Muscle layer of duodenum (tissue), 2 donors: ENCODE results near the gene TMTC2.

ENCODE experiments used
- H3K27ac ChIP-seq: one replicate; pipeline ENCODE4 v1.7.0; 2013; ENCODE audit warnings: mild to moderate bottlenecking, low read length
- H3K27me3 ChIP-seq: one replicate; pipeline ENCODE4 v1.7.0; 2013; ENCODE audit warnings: low read depth, mild to moderate bottlenecking, control low read depth, low read length
- H3K36me3 ChIP-seq, 2 donors: one replicate each; pipeline ENCODE4 v1.7.0; 2013; ENCODE audit warnings: low read length in 2 of 2, control low read depth in 1 of 2, mild to moderate bottlenecking in 1 of 2; ENCODE audit not compliant: insufficient read depth in 2 of 2, control insufficient read depth in 1 of 2
- H3K4me1 ChIP-seq, 2 donors: one replicate each; pipeline ENCODE4 v1.7.0; 2013; ENCODE audit warnings: low read length in 2 of 2, mild to moderate bottlenecking in 2 of 2, control low read depth in 1 of 2, moderate library complexity in 1 of 2; ENCODE audit not compliant: insufficient read depth in 2 of 2, control insufficient read depth in 1 of 2
- H3K4me3 ChIP-seq, 2 donors: one replicate each; pipeline ENCODE4 v1.7.0; 2013; ENCODE audit warnings: low read length in 2 of 2, low read depth in 1 of 2, mild to moderate bottlenecking in 1 of 2
- H3K9me3 ChIP-seq, 2 donors: one replicate each; pipeline ENCODE4 v1.7.0; 2013; ENCODE audit warnings: low read length in 2 of 2, control low read depth in 1 of 2, mild to moderate bottlenecking in 1 of 2; ENCODE audit not compliant: control insufficient read depth in 1 of 2
- donor health status: healthy.

The TMTC2 gene

DNA sequence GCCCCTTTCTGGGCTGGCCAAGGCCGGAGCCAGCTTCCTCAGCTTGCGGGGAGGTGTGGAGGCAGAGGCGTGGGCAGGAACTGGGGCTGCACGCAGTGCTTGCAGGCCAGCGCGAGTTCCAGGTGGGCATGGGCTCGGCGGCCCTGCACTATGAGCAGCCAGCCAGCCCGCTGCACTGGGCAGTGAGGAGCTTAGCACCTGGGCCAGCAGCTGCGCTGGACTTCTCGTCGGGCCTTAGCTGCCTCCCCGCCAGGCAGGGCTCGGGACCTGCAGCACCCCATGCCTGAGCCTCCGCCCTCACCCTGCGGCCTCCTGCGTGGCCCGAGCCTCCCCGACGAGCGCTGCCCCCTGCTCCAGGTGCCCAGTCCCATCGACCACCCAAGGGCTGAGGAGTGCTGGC is 42.0 kb downstream of the TMTC2 start:
- Histone ChIP-seq H3K4me3 (no peak overlapping the region), H3K27me3 (no peaks in the 10 kb centered on the region), H3K9me3 (no peaks in the 10 kb centered on the region), H3K27ac (no peak overlapping the region), H3K36me3 (no peaks in the 10 kb centered on the region), H3K4me1 (no peaks in the 10 kb centered on the region)

DNA sequence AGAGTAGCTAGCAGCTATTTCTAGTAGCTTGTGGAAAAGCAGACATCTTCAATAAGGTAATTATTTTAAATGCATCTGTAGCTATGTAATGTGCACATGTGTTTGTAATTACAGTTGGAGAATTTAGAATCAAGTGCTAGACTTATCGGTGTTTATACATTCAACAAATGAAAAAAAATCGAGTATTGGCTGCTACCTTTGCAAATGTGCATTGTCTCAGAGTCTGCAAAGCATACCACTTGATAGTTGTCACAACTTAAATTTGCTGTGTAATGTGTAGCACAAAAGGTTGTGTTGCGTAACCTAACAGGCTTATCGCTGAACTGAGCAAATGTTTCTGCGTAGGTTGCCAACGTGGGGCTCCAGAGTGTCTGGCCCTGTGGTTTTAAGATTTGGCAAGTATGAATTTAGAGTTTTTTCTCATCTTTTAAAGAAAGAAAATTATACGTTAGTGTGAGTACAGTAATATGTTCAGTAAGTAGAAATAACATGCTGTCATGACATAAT is 44.3 kb downstream of the TMTC2 start:
- H3K27ac ChIP-seq: no peak overlapping the region

DNA sequence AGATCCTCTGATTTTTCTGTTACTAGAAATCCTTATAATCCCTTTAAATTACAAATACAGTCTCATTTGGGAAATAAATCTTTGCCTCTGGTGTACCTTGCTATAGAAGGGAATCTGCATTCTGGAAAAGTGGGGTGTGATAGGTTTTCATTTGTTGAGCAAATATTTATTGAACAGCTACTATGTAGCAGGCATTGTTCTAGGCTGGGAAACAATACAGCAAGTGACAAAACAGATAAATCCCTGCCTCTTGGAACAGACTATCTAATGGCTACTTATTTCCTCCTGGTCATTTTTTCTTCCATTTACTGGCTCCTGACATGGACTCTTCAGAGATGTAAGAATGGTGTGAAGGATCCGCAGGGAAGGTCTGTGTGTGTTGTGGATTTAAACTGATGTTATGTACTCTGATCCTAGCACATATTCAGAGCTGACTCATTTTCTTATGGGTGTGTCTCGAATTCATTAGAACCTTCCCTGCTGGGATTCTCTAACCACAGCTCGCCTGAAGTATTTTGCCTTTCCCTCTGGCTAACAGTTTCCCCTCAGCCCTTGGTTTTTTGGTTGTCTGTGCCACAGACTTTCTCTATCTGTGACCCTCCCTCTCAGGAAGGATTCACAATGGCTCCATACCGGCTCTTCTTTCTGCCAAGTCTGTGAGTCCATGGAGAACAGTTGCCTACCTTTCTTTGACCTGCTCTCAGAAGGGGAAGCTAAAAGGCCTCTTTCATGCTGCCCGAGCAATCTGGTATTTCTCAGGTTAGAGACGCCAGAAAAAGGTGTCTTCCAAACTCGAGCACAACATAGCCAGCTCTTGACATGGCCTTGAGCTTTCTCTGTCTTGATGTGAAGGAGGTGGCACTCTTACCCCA is 53.7 kb downstream of the TMTC2 start:
- no peaks in the 10 kb centered on the region for H3K27me3 ChIP-seq
- H3K27ac ChIP-seq: no peak overlapping the region
- no peaks in the 10 kb centered on the region for H3K9me3 ChIP-seq
- H3K4me1 ChIP-seq: peaks cover 0 to 14% of the 10 kb centered on the region in 2 donors
- no peak overlapping the region for H3K4me3 ChIP-seq
- no peaks in the 10 kb centered on the region for H3K36me3 ChIP-seq

More for the DNA sequence above, 44.3 kb downstream of the TMTC2 start:
- Histone ChIP-seq H3K36me3 (no peaks in the 10 kb centered on the region), H3K4me3 (no peak overlapping the region), H3K9me3 (no peaks in the 10 kb centered on the region), H3K4me1 (no peaks in the 10 kb centered on the region), H3K27me3 (no peaks in the 10 kb centered on the region)

DNA sequence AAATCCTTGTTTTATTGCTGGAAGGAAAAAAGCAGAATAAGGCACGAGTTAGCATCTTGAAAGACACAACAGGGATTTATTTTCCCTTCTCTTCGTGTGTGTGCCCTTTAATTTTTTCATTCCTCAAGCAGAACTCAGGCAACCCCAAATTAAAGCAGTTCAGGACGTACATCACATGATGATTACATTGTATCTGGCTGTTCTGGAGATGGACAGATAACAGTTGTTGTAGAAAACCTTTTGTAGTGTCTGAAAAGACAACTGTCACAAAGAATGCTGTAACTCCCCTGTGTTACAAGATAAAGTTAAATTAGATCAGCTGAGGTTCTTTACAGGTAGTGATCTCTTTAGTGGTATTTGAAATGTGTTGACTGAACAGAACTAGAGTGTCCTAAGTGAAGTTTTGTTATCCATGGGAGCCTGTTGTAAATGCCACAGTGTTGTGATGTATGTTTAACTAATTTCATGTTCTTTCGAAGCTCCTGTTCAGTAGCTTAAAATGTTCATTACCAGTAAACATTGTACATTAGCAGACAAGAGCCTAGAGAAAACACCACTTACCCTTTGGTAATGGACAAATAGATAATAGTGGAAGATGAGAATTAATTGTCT is 58.5 kb downstream of the TMTC2 start:
- Histone ChIP-seq H3K27me3 (no peaks in the 10 kb centered on the region), H3K27ac (no peak overlapping the region)

DNA sequence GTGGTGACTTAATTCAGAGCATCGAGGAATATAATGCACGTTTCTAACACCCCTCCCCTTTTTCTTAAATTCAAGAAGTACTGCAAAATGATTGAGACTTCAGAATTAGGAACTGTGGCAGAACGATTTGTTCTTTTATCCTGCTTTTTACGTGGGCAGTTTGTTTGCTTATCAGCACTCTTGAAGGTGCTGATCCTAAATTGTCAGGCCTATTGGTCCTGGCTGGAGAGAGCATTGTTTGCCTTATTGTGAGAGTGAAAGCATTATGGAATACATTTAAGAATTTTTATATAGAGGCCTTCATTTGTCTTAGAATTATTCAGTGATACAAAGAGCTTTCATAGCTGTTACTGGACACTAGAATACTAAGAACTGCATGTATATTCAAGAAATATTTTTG is 59.1 kb downstream of the TMTC2 start:
- Histone ChIP-seq H3K36me3 (no peaks in the 10 kb centered on the region), H3K27ac (no peak overlapping the region), H3K9me3 (no peaks in the 10 kb centered on the region), H3K4me3 (no peak overlapping the region), H3K4me1 (peaks cover 0 to 12% of the 10 kb centered on the region in 2 donors), H3K27me3 (no peaks in the 10 kb centered on the region)

More for the DNA sequence above, 58.5 kb downstream of the TMTC2 start:
- Histone ChIP-seq H3K9me3 (no peaks in the 10 kb centered on the region), H3K4me3 (no peak overlapping the region), H3K4me1 (peaks cover 0 to 12% of the 10 kb centered on the region in 2 donors), H3K36me3 (no peaks in the 10 kb centered on the region)

DNA sequence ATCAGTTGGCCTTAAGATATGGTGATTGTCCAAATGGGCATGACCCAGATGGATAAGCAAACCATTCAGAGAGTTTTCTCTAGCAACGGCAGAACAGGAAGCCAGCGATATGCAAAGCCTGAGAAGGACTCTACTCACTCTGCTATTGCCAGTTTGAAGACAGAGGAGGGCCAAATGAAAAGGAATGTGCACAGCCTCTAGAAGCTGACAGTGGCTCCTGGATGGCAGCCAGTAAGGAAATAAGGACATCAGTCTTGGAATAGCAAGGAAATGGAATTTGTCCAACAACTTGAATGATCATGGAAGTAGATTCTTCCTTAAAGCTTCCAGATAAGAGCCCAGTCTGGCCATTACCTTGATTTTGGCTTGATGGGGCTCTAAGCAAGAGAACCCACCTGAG is 60.0 kb downstream of the TMTC2 start:
- H3K27me3 ChIP-seq: no peaks in the 10 kb centered on the region
- no peaks in the 10 kb centered on the region for H3K9me3 ChIP-seq
- H3K36me3 ChIP-seq: no peaks in the 10 kb centered on the region
- no peak overlapping the region for H3K27ac ChIP-seq
- peaks cover 0 to 12% of the 10 kb centered on the region in 2 donors for H3K4me1 ChIP-seq
- H3K4me3 ChIP-seq: no peak overlapping the region

DNA sequence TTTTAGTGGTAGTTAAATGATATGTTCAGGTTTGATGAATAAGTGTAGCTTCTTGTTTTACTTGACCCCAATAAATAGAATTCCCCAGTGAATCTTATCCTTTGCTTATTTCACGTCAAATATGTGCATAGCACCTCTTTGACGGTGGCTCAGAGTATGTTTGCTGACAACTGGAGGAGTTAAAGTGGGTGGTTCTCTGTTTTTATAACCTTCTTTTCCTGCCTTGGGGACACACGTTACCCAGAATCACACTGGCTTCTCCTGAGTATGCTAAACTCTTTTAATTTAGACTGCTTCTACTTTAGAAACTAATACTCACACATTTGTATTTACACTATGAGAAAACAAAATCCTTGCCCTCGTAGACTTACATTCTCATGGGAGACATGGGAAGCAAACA is 62.3 kb downstream of the TMTC2 start:
- Histone ChIP-seq H3K4me1 (peaks cover 0 to 12% of the 10 kb centered on the region in 2 donors), H3K4me3 (no peak overlapping the region), H3K27ac (no peak overlapping the region), H3K27me3 (no peaks in the 10 kb centered on the region), H3K36me3 (no peaks in the 10 kb centered on the region), H3K9me3 (no peaks in the 10 kb centered on the region)

DNA sequence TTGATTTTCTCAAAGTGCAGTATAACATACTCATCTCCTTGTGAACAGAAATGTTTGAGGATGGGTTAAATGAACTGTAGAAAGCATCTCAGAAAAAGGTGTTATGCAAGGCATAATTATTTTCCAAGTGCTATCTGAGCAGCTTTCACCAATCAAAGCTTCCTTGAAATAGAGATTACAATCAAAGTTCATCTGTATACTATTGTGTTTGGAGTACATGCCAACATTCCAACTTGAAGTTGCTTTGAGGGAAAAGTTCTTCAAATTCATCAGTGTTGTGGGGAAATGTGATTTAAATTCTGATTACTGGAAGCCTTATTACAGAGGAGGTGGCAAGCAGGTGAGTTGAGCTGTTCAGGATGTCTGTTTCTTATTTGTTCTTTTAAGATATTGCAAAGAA is 68.2 kb downstream of the TMTC2 start:
- no peaks in the 10 kb centered on the region for H3K36me3 ChIP-seq
- peaks cover 0 to 7% of the 10 kb centered on the region in 2 donors for H3K4me1 ChIP-seq
- H3K27me3 ChIP-seq: no peaks in the 10 kb centered on the region
- H3K9me3 ChIP-seq: no peaks in the 10 kb centered on the region
- no peak overlapping the region for H3K27ac ChIP-seq
- no peak overlapping the region for H3K4me3 ChIP-seq

DNA sequence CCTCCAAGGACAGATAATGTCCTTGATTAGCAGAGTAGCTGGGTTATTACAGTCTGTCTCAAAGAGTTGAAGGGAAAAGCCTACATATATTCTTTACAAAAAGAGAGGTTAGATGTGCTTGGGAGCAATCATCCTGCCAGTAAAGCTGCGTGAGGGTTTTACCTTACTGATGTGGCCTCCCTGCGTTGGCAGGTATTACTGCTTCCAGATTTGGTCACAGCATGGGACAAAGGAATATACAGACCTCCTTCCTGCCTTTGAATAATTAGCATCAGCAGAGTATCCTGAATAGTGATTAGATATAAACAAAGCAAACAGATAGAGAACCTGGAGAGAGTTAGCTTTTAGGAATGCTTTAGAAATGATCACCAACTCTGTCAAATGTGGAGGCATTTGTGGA is 69.6 kb downstream of the TMTC2 start:
- Histone ChIP-seq H3K27ac (no peak overlapping the region), H3K36me3 (no peaks in the 10 kb centered on the region), H3K9me3 (no peaks in the 10 kb centered on the region), H3K4me1 (peaks cover 0 to 7% of the 10 kb centered on the region in 2 donors), H3K27me3 (no peaks in the 10 kb centered on the region), H3K4me3 (no peak overlapping the region)

DNA sequence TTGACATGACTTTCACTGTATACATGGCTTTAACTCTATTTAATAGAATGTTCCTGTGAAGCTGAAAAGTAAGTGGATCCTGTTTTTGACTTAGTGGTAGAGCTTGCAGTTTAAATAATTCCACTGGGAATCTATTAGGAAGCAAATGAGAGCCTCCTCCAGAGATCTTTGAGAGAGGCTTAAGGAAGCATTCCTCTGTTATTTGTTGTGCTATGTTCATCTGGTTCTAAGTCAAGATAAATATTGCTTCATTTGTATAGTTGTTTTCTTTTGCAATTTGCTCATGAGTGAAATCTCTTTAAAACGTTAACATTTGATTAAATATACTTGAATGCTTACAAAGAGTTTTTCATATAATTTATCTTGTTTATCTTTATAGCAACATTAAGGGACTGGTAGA is 70.4 kb downstream of the TMTC2 start:
- H3K27ac ChIP-seq: no peak overlapping the region
- no peaks in the 10 kb centered on the region for H3K27me3 ChIP-seq
- no peaks in the 10 kb centered on the region for H3K9me3 ChIP-seq
- H3K36me3 ChIP-seq: no peaks in the 10 kb centered on the region
- peaks cover 0 to 7% of the 10 kb centered on the region in 2 donors for H3K4me1 ChIP-seq
- no peak overlapping the region for H3K4me3 ChIP-seq

DNA sequence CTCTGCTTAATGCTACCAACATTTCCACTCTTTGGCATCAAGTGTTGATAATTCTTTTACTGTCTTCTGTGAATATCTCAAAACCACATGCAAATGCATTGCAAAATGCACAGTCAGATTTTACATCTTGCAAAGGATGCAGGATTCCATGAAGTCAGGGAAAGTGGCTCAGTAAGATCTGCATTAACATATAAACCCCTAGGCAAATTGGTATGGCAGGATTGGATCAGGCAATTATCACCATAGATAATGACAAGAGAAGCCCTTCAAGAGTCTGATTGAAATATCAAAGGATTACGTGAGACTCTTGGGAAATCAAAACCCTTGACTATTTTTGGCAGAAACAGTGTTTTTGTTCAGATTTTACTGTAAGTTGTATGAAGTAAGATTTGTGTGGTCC is 71.0 kb downstream of the TMTC2 start:
- Histone ChIP-seq H3K9me3 (no peaks in the 10 kb centered on the region), H3K27ac (no peak overlapping the region), H3K4me1 (peaks cover 0 to 7% of the 10 kb centered on the region in 2 donors), H3K27me3 (no peaks in the 10 kb centered on the region), H3K4me3 (no peak overlapping the region), H3K36me3 (no peaks in the 10 kb centered on the region)
